A549 treated with Mapracorat at 1 μM for 4 hours (cell line): ENCODE results near the gene PCMTD2. TPM values are rescaled to one million over a fixed set of nuclear protein-coding genes. Genes with fewer than 3 reads are reported as not detected.

Source experiments
- total RNA-seq: library from RNA; stranded (reverse); fragments of 200-300 nt; extraction: Qiagen RNA extraction; gene quantifications from 5 replicates; pipeline ENCODE4 v1.2.3, GENCODE V29; 2022

PCMTD2 gene
- total RNA-seq = 7.9 to 13.7 TPM (median 10.2 TPM) in 5 replicates

DNA sequence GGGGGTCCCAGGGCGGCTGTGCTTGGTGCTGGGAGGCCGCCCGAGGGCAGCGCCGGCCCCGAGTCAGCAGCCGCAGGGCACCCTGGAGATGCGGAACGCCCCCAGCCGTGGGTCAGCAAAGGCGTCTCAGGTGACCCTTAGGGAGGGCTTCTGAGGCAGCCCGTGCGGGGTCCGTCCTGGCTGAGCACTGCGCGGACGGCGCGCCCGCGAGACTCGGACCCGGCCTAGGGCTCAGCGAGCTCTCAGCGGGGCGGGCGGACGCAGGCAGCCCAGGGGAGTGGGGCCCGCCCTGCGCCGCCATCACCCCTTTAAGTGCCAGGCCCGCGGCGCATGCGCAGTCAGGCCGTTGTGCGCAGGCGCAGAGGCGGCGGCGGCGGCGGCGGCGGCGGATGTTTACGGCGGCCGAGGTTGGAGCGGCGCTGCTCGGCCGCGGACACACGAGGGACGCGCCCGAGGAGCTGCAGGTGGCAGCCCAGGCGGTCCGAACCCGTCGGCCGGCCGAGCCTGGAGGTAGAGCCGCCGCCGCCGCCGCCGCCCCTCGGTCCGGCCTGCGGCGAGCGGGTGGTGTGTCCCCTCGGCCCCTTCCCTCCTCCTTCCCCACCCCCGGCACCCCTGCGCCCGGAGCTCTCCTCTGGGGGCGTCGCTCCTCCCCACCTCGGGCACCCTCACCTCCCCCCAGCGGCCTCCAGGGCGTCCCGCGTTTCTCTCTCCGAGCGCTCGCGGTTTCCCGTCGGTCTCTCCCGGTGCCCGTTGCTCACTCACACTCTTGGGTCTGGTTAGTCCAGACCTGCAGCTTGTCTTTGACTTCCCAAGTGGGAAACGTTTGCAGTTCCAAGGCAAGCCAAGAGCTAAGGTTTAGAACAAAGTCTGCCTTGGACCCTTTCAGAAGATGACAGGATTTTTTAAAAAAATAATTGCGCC lies at the start of gene PCMTD2:
PCMTD2 (plus strand) TSS at position 388 of the 921 bp plus-strand sequence. CDS start 4,218 bp downstream, outside the sequence.

Other genes starting within 250 kb of the PCMTD2 start
- 0.15 to 0.65 TPM (median 0.42 TPM) in 5 replicates for gene C20orf204, start 219.6 kb upstream of the PCMTD2 start, total RNA-seq
- gene SOX18, start 206.1 kb upstream of the PCMTD2 start, total RNA-seq = 1.1 to 2.7 TPM (median 2.3 TPM) in 5 replicates
- gene TCEA2, start 192.6 kb upstream of the PCMTD2 start, total RNA-seq = 30.7 to 50.1 TPM (median 46.7 TPM) in 5 replicates
- 19.9 to 36.6 TPM (median 34.3 TPM) in 5 replicates for gene RGS19, start 176.2 kb upstream of the PCMTD2 start, total RNA-seq
- gene OPRL1, start 175.7 kb upstream of the PCMTD2 start, total RNA-seq = 0.73 to 1.2 TPM (median 0.99 TPM) in 5 replicates
- gene LKAAEAR1, start 171.3 kb upstream of the PCMTD2 start, total RNA-seq = 0.90 to 2.3 TPM (median 2.2 TPM) in 5 replicates
- not detected in 5 replicates for gene NPBWR2, start 148.2 kb upstream of the PCMTD2 start, total RNA-seq
- 0.07 to 0.71 TPM (median 0.20 TPM) in 5 replicates for gene MYT1, start 91.3 kb upstream of the PCMTD2 start, total RNA-seq